Adrenal gland (tissue), 12 donors: ENCODE results near the gene DHX57. TPM values are rescaled to one million over a fixed set of nuclear protein-coding genes. Genes with fewer than 3 reads are reported as not detected.

Experiments used
- DNase-seq, 7 donors: peaks; one replicate each; pipeline ENCODE4 v3.0.0-alpha.2; 2019 to 2020
- H3K27ac ChIP-seq, 5 donors: fragments of 200-600 bp; sonication (generic) in 4 of 5; 1 replicate in 3 of 5; 2 replicates in 2 of 5; pipeline versions ENCODE4 v1.5.1 to v1.8.0; 2016 to 2020; ENCODE audit warnings: mild to moderate bottlenecking in 1 of 5
- H3K27me3 ChIP-seq: fragments of 200-600 bp; 2 replicates; pipeline ENCODE4 v1.8.0; 2021
- H3K36me3 ChIP-seq, 2 donors: fragments of 200-600 bp; replicated peaks in 1 of 2; 1 replicate in 1 of 2; 2 replicates in 1 of 2; pipeline versions ENCODE4 v1.5.1 to v1.8.0; 2018 to 2022
- H3K4me1 ChIP-seq, 2 donors: fragments of 200-600 bp; replicated peaks in 1 of 2; 1 replicate in 1 of 2; 2 replicates in 1 of 2; pipeline versions ENCODE4 v1.5.1 to v1.8.0; 2018 to 2021
- H3K4me3 ChIP-seq, 4 donors: fragments of 200-600 bp; sonication (generic) in 3 of 4; one replicate each; pipeline ENCODE4 v1.5.1; 2016 to 2018
- H3K9me3 ChIP-seq, 3 donors: fragments of 200-600 bp; sonication (generic) in 1 of 3; replicated peaks in 1 of 3; 1 replicate in 2 of 3; 2 replicates in 1 of 3; pipeline versions ENCODE4 v1.5.1 to v1.8.0; 2016 to 2021
- POLR2A ChIP-seq, 2 donors: fragments of 450-650 bp; IDR thresholded peaks; one replicate each; pipeline ENCODE4 v1.6.1; 2017; ENCODE audit warnings: antibody characterized with exemption in 2 of 2, mild to moderate bottlenecking in 2 of 2, moderate library complexity in 1 of 2
- WGBS, 4 donors: extraction: QIAGEN DNeasy Blood & Tissue Kit in 2 of 4; methylation state at CpG; one replicate each; pipeline versions ENCODE4 v1.1.5 to v1.1.7; 2013 to 2017; 5-methylcytosine and 5-hydroxymethylcytosine counted together
- intact Hi-C, 2 donors: fragments of 100-400 bp; cut with DNase I; formaldehyde crosslinking; loops; one replicate each; pipeline versions ENCODE4 v1.14.1 to v1.15.0; 2022 to 2023
- polyA plus RNA-seq, 3 donors: library from polyadenylated mRNA; stranded (reverse); fragments of 200-250 nt in 2 of 3; fragments of 350-450 nt in 1 of 3; fragmentation: Illumina TruSeq in 1 of 3; extraction: RNeasy Lipid Tissue Mini Kit (QIAGEN cat#74804) in 1 of 3; gene quantifications; one replicate each; pipeline ENCODE4 v1.2.3, GENCODE V29; 2013 to 2014
- total RNA-seq, 9 donors: library from RNA; depleted of rRNA in 4 of 9; stranded (reverse); fragments of >200 nt in 4 of 9; fragments of 120-200 nt in 1 of 9; fragmentation: NEBNext Ultra II Directional in 1 of 9; extraction: Animal tissue kit (Norgen Biotek cat#: 25700) in 1 of 9; gene quantifications; one replicate each; pipeline versions ENCODE4 v1.1.0 to v1.2.4, GENCODE V29; 2013 to 2023
- TF ChIP-seq, protein P1 (sequence below), 6 experiments: fragments of 450-650 bp in 4 of 6; fragments of 200-600 bp in 2 of 6; sonication (generic) in 1 of 6; IDR thresholded peaks; 1 replicate in 5 of 6; 2 replicates in 1 of 6; pipeline versions ENCODE4 v1.5.1 to v1.8.0; 2016 to 2021; ENCODE audit warnings: antibody characterized with exemption in 6 of 6, mild to moderate bottlenecking in 2 of 6, moderate library complexity in 1 of 6
- donor health status: healthy with polysubstance abuse.
- donor health status: Bipolar disorder and iron deficiency.
- donor health status: DM: yes; HTN: yes; CAD: no.
- donor health status: DM: no; HTN: no; CAD: no.
- donor health status: DM: no; HTN: no; CAD: no.
- donor health status: DM: yes; HTN: yes; CAD: no.

The DHX57 gene
- total and polyA plus RNA-seq, 12 donors: 9.4 to 30.5 (median 18.1) TPM

- WGBS, 4 donors: 88 to 100% (median 94%) methylated on average over 2 of the region's 2 CpGs
- no peaks in the 10 kb centered on the region for H3K9me3 ChIP-seq
Measured at GRCh38 chr2:38836791-38837190, 38.9 kb downstream of the DHX57 start.

DNA sequence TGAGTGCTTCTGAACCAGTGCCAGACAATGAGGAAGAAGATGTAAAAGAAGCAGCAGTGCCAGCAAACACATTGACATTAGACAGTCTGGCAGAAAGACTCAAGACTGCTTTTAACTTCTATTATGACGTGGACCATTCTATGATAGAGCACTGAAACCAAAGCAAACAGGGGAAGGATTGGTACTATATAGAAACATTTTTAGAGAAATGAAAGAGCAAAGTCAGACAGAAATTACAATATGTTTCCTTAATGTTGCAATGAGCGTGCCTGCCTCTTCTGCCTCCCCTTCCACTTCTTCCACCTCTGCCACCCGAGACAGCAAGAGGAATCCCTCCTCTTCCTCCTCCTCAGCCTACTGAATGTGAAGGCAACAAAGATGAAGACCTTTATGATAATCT lies 39.7 kb downstream of the DHX57 start:
- no peaks in the 10 kb centered on the region for H3K9me3 ChIP-seq
- intact Hi-C loops: no loop called here
- no peaks in the 10 kb centered on the region for H3K4me1 ChIP-seq
- TF ChIP-seq, protein P1, sequence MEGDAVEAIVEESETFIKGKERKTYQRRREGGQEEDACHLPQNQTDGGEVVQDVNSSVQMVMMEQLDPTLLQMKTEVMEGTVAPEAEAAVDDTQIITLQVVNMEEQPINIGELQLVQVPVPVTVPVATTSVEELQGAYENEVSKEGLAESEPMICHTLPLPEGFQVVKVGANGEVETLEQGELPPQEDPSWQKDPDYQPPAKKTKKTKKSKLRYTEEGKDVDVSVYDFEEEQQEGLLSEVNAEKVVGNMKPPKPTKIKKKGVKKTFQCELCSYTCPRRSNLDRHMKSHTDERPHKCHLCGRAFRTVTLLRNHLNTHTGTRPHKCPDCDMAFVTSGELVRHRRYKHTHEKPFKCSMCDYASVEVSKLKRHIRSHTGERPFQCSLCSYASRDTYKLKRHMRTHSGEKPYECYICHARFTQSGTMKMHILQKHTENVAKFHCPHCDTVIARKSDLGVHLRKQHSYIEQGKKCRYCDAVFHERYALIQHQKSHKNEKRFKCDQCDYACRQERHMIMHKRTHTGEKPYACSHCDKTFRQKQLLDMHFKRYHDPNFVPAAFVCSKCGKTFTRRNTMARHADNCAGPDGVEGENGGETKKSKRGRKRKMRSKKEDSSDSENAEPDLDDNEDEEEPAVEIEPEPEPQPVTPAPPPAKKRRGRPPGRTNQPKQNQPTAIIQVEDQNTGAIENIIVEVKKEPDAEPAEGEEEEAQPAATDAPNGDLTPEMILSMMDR (IDR thresholded peaks at IDR 0.05): no peak
- no peak for TF ChIP-seq POLR2A (IDR thresholded peaks at IDR 0.05)
- peaks cover 0 to 21% of the 10 kb centered on the region in 2 donors for H3K36me3 ChIP-seq
- no peak overlapping the region for H3K4me3 ChIP-seq
- DNase-seq: peak in 1 of 7 donors; percentile 13
- peak overlapping the region in 1 of 5 donors; percentile 21 for H3K27ac ChIP-seq
- H3K27me3 ChIP-seq: no peaks in the 10 kb centered on the region
- 68 to 91% (median 82%) methylated on average over 3 of the region's 3 CpGs for WGBS, 4 donors

More at GRCh38 chr2:38836791-38837190, 38.9 kb downstream of the DHX57 start:
- Histone ChIP-seq H3K4me1 (no peaks in the 10 kb centered on the region), H3K4me3 (no peak overlapping the region), H3K27ac (peak overlapping the region in 1 of 5 donors; percentile 21), H3K36me3 (peaks cover 0 to 21% of the 10 kb centered on the region in 2 donors), H3K27me3 (no peaks in the 10 kb centered on the region)
- intact Hi-C loops: no loop called here
- DNase-seq: no peak
- no peak for TF ChIP-seq POLR2A (IDR thresholded peaks at IDR 0.05)
- TF ChIP-seq, protein P1 (IDR thresholded peaks at IDR 0.05): no peak

DNA sequence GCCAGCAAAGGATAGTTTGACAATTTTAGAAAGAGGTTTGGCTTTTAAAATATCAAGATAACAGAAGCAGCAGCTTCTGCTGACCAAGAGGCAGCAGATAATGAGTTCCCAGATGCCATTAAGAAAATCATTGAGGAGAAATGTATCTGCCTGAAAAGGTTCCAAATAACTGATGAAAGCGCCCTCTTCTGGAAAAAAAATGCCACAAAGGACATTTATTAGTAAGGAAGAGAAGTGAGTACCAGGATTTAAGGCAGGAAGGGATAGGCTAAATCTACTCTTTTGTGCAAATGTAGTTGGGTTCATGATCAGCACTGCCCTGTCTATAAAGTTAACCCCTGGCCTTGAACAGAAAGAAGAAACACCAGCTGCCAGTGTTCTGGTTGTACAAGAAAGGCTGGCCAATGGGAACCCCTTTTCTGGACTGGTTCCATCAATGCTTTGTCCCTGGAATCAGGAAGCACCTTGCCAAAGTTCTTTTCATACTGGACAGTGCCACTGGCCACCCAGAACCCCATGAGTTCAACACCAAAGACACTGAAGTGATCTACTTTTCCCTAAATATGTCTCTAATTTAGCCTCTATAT lies 40.6 kb downstream of the DHX57 start:
- WGBS, 4 donors: 57 to 69% (median 61%) methylated on average over 1 of the region's 1 CpG
- H3K4me3 ChIP-seq: no peak overlapping the region
- peaks cover 0 to 21% of the 10 kb centered on the region in 2 donors for H3K36me3 ChIP-seq
- intact Hi-C loops: no loop called here
- no peaks in the 10 kb centered on the region for H3K27me3 ChIP-seq
- no peak overlapping the region for H3K27ac ChIP-seq
- DNase-seq: peak in 1 of 7 donors; percentile 4
- no peaks in the 10 kb centered on the region for H3K4me1 ChIP-seq
- H3K9me3 ChIP-seq: no peaks in the 10 kb centered on the region
- TF ChIP-seq, protein P1 (IDR thresholded peaks at IDR 0.05): peak in 5 of 6 experiments; percentile 4 to 33 (median 21)
- TF ChIP-seq POLR2A (IDR thresholded peaks at IDR 0.05): no peak

GRCh38 chr2:38830526-38831159 lies 45.1 kb downstream of the DHX57 start:
- no peak overlapping the region for H3K4me3 ChIP-seq
- H3K9me3 ChIP-seq: no peaks in the 10 kb centered on the region
- TF ChIP-seq, protein P1 (IDR thresholded peaks at IDR 0.05): no peak
- no peak for TF ChIP-seq POLR2A (IDR thresholded peaks at IDR 0.05)
- peak overlapping the region in 2 of 5 donors; percentile 34 to 40 for H3K27ac ChIP-seq
- H3K4me1 ChIP-seq: peaks cover 0 to 6% of the 10 kb centered on the region in 2 donors
- peaks cover 0 to 11% of the 10 kb centered on the region in 2 donors for H3K36me3 ChIP-seq
- intact Hi-C loops: no loop called here
- DNase-seq: peak in 1 of 7 donors; percentile 22
- H3K27me3 ChIP-seq: no peaks in the 10 kb centered on the region
- 74 to 91% (median 83%) methylated on average over 4 to 6 of the region's 6 CpGs for WGBS, 4 donors
